Tongue (tissue), 2 donors: ENCODE results near the gene ELOVL2. TPM values are rescaled to one million over a fixed set of nuclear protein-coding genes. Genes with fewer than 3 reads are reported as not detected.
"Not testable (repeated sequence)": the region's sequence is repeated elsewhere in the genome, so short reads cannot be mapped to it uniquely, and the experiment has no call there.

Experiments used
- DNase-seq: peaks from one replicate; pipeline ENCODE4 v3.0.0-alpha.2; 2015
- total RNA-seq: library from RNA; depleted of rRNA; stranded (reverse); fragments of >200 nt; gene quantifications from one replicate; pipeline ENCODE4 v1.2.3, GENCODE V29; 2014

ELOVL2 gene
- total RNA-seq = 1.4 TPM

GRCh38 chr6:11043961-11044711, at the start of gene ELOVL2:
TSS of gene ELOVL2 (minus strand) at chr6:11044305. CDS start at chr6:11044230, 75 bp downstream.
- DNase-seq = peak; percentile 71

GRCh38 chr6:11093376-11093625, 49.2 kb upstream of the ELOVL2 start:
- no peak for DNase-seq

- no peak for DNase-seq
Observed at GRCh38 chr6:11092668-11093375, 48.7 kb upstream of the ELOVL2 start.

DNA sequence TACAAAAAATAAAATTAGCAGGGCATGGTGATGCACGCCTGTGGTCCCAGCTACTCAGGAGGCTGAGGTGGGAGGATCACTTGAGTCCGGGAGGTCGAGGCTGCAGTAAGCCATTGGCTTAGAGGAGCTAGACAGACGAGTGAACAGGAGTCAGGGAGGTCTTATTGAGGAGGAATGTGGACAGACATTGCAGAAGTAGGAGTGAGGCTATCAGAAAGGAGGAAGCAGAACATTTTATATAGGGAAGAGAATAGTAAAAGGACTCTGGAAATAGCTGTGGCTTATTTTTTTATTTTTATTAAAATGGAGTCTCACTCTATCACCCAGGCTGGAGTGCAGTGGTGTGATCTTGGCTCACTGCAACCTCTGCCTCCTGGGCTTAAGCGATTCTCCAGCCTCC, 47.0 kb upstream of the ELOVL2 start:
- not testable (repeated sequence) for DNase-seq

- DNase-seq = no peak
Observed at GRCh38 chr6:11089695-11090094, 45.6 kb upstream of the ELOVL2 start.

DNA sequence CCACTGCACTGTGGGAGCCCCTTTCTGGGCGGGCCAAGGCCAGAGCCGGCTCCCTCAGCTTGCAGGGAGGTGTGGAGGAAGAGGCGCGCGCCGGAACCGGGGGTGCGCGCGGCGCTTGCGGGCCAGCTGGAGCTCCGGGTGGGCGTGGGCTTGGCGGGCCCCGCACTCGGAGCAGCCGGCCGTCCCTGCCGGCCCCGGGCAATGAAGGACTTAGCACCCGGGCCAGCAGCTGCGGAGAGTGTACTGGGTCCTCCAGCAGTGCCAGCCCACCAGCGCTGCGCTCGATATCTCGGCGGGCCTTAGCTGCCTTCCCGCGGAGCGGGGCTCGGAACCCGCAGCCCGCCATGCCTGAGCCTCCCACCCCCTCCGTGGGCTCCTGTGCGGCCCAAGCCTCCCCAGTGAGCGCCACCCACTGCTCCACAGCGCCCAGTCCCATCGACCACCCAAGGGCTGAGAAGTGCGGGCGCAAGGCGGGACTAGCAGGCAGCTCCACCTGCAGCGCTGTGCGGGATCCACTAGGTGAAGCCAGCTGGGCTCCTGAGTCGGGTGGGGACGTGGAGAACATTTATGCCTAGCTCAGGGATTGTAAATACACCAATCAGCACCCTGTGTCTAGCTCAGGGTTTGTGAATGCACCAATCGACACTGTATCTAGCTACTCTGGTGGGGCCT, 43.2 kb upstream of the ELOVL2 start:
- DNase-seq = not testable (repeated sequence)

GRCh38 chr6:11085758-11086435, 41.8 kb upstream of the ELOVL2 start:
- no peak for DNase-seq

DNA sequence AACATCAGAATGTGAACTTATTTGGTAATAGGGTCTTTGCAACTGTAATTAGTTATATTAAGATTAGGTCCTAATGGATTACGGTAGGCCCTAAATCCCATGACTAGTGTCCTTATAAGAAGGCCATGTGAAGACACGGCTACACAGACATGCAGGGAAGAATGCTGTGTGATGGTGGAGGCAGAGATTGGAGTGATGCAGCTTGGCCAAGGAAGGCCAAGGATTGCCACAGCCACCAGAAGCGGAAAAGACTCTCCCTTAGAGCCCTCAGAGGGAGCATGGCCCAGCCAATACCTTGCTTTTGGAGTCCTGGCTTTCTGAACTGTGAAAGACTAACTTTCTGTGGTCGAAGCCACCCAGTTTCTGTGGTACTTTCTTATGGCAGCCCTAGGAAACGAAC, 39.9 kb upstream of the ELOVL2 start:
- no peak for DNase-seq

GRCh38 chr6:11083491-11083890, 39.4 kb upstream of the ELOVL2 start:
- no peak for DNase-seq

- DNase-seq = no peak
Observed at GRCh38 chr6:11080296-11080695, 36.2 kb upstream of the ELOVL2 start.

DNA sequence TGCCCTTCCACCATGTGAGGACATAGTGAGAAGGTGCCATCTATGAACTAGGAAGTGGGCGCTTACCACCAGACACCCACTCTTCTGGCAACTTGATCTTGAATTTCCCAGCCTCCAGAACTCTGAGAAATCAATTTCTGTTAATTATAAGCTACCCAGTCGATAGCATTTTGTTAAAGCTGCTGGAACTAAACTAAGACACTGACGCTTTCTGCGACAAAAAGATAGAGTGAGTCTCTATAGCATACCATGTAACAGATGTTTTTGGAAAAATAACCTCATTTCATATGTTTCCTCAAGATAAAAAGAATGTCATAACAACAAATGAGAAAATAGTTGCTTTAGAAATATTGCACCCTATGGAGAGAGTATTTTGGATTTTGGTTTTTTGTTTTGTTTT, 34.2 kb upstream of the ELOVL2 start:
- no peak for DNase-seq

GRCh38 chr6:11076540-11076939, 32.4 kb upstream of the ELOVL2 start:
- DNase-seq = no peak

GRCh38 chr6:11072101-11072500, 28.0 kb upstream of the ELOVL2 start:
- DNase-seq = no peak

DNA sequence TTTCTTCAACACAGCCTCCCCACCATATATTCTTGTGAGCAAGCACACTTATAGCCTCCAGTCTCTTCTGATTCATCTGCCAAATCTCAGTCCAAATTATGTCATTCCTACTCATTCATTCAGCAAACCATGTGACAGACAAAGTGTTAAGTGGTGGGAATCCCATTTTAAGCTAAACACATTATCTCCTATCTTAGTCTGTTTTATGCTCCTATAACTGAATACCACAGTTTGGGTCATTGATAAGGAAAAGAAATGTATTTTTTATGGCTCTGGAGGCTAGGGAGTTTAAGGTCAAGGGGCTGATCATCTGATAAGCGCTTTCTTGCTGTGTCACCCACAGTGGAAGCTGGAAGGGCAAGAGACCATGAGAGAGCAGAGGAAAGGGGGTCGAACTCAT, 25.7 kb upstream of the ELOVL2 start:
- no peak for DNase-seq

DNA sequence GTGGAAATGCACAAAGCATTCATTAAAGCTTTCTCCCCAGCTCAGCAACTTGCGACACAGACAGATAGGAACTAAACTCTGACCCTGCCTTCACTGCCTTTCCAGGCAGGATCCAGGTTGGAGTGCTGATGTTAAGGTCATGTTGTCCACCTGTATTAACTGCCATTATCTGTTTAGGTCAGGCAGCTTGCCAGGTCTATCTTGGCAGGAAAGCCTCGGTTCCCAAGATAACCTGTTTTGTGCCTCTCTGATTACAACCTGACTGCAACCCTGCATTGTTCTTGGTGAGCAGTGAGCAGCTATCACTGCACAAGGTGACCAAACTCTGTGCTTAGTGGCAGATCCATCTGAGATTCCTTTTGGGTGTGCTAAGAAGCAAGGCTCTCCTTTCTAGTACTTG, 23.2 kb upstream of the ELOVL2 start:
- no peak for DNase-seq

DNA sequence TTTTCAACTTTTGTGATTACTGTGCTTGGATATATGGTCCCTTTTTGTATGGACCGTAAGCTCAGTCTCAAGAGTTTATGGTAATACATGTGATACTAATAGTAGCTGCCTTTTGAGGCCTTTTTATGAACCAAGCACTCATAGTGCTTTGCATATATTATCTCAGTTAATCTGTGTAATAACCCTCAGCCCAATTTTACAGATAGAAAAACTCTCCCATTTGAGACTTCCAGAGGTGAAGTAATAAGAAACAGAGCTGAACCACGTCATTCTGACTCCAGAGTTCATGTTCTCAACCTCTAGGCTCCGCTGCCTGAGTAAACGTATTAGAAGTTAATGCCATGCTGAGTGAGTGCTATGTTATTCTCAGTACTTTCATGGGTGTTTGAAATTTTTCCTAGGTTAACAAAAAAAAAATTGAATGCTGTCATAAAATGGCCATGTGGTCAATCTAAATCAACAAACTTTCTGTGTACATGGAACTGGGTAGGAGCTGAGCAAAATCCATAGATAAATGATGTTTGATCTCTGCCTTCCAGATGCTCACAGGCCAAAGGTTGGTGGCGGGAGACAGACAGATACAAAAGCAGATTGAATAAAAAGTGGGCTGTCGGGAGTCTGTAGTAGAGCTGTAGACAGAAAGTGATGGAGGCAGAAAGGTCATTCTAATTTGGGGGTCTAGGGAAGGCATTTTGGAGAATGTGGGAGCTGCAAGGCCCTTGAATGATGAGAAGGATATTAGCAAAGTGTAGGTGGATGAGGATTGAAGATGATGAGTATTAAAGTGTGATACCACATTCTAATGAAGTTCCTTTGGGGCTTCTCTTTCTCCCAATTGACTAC, 22.6 kb upstream of the ELOVL2 start:
- no peak for DNase-seq

DNA sequence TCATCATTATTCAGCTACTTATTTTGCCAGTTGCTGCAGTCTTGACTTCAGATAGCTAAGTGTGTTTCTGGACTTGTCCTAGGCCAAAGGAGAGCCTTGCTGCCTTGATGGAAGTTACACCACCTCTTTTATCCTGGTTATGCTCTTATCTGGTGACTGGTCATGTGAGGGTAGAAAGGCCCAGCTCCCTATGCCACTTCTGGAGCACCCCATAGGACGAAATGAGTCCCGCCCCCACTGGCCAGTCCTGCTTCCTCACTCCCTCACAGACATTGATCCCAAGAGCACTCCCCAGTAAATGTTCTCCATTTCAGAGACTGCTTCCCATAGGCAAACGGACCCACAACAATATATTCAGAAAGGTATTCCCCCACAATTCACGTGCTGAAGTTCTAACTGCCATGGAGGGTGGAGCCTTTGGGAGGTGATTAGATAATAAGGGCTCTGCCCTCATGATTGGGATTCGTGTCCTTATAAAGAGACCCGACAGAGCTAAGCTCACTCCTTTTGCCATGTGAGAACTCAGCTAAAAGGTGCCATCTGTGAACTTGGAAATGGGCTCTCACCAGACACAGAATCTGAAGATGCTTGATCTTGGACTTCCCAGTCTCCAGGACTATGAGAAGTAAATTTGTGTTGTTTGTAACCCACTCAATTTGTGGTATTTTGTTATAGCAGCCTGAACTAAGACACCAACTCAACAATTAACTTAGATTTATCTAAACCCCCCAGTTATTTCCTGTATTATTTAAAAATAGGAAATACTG, 21.5 kb upstream of the ELOVL2 start:
- no peak for DNase-seq

GRCh38 chr6:11064836-11065235, 20.7 kb upstream of the ELOVL2 start:
- no peak for DNase-seq

DNA sequence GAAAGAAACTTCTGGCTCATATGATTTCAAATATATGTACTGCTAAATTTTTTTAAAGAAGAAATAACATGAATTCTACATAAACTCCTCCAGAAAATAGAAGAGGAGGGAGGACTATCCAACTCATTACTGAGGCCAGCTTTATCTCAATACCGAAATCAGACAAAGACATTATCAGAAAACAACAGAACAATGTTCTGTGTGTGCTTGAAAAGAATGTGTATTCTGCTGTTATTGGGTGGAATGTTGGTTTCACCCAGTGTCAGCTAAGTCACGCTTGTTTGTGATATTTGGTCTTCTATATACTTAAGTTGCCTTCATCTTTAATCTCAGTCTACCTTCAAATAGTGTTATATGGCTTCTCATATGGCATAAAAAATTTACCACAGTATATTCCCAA, 18.6 kb upstream of the ELOVL2 start:
- no peak for DNase-seq

- no peak for DNase-seq
Observed at GRCh38 chr6:11062083-11062482, 18.0 kb upstream of the ELOVL2 start.

DNA sequence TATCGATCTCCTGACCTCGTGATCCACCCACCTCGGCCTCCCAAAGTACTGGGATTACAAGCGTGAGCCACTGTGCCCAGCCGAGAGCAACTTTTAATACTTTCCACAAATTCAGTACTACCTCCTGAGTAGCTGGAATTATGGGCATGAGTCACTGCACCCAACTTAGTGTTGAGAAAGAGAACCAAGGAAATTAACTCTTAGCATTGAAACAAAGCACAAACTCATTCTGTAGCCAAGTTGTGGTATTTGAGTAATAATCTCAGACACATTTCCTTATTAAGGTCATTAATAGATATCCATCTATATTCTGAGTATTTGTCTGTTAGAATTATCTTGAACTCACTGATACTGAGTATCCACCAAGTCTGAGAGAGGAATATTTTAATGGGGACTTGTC, 14.3 kb upstream of the ELOVL2 start:
- no peak for DNase-seq
